GM18526 (cell line): ENCODE results near the gene TEX38.

Experiments
- POLR2A ChIP-seq: IDR thresholded peaks from 3 replicates; pipeline ENCODE4 v1.6.1; 2011; ENCODE audit not compliant: insufficient read length; ENCODE audit errors: extremely low read depth

The TEX38 gene

GRCh38 chr1:46699666-46700065, 28.0 kb downstream of the TEX38 start:
- TF ChIP-seq POLR2A, result no peak

- no peak for TF ChIP-seq POLR2A
Measured at GRCh38 chr1:46703927-46704641, 32.4 kb downstream of the TEX38 start.

- no peak for TF ChIP-seq POLR2A
Measured at GRCh38 chr1:46705408-46705807, 33.8 kb downstream of the TEX38 start.

- TF ChIP-seq POLR2A, result no peak
Measured at GRCh38 chr1:46708121-46708520, 36.5 kb downstream of the TEX38 start.

- TF ChIP-seq POLR2A, result no peak
Measured at GRCh38 chr1:46714976-46715375, 43.3 kb downstream of the TEX38 start.

GRCh38 chr1:46717654-46718053, 46.0 kb downstream of the TEX38 start:
- no peak for TF ChIP-seq POLR2A

GRCh38 chr1:46718340-46718726, 46.7 kb downstream of the TEX38 start:
- TF ChIP-seq POLR2A, result no peak

GRCh38 chr1:46718727-46719622, 47.3 kb downstream of the TEX38 start, which contains the start of gene EFCAB14:
Gene EFCAB14, minus strand, starts transcription at chr1:46719114. Its CDS starts 1,027 bp downstream, at chr1:46718087.
- peak; percentile 80 for TF ChIP-seq POLR2A

- TF ChIP-seq POLR2A, result no peak
Measured at GRCh38 chr1:46719689-46720088, 48.0 kb downstream of the TEX38 start.

- TF ChIP-seq POLR2A, result no peak
Measured at GRCh38 chr1:46721204-46721603, 49.5 kb downstream of the TEX38 start.

GRCh38 chr1:46721686-46722205, 50.1 kb downstream of the TEX38 start:
- TF ChIP-seq POLR2A, result no peak
